DMS 273 treated with DMSO at 0.1 percent for 48 hours (cell line): ENCODE measurements around the gene FAM219B.
"Not testable (repeated sequence)": the region's sequence is repeated elsewhere in the genome, so short reads cannot be mapped to it uniquely, and the experiment has no call there.

ENCODE experiments used
- DNase-seq: peaks from one replicate; lab custom pipeline; 2025; lab: John Stamatoyannopoulos, UW

The FAM219B gene

DNA sequence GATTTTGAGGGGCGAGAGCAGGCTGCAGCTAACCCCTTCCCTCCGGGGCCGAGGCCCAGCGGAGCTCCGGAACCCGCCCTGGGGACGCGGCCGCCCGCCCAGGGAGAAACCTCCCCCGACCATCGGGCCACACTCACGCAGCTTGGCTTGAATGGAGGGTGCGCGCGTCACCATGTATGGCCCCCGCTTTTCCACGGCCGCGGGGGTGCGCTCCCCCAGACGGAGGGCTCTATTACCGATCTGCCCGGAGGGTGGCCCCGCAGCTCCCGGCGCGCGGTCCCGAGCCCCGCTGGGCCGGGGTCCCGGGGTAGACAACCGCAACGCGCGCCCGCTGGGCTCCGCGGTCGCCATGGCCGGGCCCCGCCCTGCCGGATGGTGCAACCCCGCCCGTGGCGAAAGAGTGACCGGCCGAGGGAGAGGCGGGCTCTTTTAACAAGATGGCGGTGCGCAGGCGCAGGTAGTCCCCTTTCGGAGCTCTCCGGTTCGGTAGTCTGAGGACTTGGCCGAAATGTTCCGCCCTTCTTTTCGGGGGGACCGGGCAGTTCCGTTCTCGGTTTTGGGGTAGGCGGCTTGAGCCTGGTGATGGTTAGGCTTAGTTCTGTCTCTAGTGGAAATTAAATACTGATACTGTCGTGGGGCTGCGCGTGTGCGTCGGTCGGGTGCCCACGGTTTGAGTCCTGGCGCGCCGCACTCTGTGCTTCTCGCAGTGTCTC is at the start of gene FAM219B:
Gene FAM219B (minus strand): TSS at position 402 of the 713 bp plus-strand sequence. CDS start 51 bp downstream, at position 351.
- DNase-seq, result peak; percentile 54

DNA sequence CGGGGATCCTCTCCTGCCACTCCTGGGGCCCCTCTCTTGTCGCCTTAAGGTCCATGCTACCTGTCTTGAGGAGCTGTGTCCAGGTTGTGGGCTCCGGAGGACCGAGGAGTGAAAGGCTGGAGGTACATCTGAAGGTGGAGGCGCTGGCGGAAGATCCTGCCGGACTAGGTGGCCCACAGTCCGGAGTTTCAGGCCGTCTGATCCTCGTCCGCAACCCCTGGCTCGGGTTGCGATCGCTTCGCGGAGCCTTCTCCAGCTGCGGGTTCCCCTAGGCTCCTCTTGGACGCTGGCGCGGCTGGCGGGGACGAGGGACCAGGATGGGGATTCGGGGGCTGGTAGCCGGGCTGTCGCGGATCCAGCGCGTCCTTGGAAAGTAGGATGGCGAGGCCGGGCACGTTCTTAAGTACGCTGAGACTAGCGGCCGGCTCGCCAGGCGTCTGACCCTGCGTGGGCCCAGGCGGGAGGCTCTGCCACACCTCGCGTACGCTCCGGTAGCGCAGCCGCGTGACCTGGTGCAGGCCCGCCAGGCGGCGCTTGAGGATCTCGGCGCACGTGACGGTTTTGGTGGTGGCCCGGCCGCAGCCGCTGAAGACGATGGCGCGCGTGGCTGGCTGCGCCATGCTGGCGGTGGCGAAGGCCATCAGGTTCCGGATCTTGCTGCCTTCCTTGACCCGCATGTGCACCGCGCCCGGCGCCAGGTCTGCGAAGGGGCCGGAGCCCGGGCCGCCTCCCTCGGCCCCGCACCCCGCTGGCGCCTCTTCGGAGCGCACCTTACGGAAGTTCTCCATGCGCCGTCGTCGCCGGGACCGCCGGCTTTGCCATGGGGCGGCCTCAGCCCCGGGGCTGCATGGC is 49.4 kb upstream of the FAM219B start:
- DNase-seq, result no peak

DNA sequence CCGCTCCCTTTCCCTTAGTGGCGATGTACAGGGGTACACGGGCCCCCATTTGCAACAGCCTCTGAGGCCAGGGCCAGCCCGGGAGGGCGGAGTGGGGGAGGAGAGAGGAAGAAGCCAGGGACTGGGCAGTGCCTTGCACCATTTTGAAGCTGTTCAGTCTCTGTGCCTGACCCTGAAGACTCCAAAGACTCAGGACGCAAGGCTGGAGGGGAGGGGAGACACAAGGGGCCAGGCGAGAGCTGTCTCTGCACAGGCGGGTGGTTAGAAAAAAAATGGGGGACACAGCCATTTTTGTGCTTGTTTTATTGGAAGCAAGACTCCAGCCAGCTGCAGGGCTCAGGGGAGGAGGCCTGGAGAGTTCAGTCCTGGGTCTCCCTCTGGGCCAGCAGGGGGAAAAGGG is 48.4 kb upstream of the FAM219B start:
- no peak for DNase-seq

DNA sequence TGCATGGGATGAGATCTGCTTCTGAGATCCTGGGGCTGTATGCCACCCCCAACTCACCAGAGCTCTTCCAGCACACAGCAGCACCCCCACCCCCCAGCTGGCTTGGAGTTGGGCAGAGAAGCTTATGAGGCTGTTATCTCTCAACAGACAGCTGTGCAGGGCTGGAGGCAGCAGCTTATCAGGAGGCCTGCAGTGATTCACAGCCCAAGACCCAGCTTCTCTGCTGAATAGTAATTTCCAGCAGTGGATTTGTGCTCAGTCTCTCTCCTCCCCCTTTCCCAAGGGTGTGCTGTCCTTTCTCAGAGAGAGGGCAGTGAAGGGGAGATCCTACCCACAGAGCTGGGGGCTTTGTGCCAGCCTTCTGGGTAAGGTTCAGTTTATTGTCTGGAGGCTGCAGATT is 47.9 kb upstream of the FAM219B start:
- DNase-seq, result peak; percentile 48

DNA sequence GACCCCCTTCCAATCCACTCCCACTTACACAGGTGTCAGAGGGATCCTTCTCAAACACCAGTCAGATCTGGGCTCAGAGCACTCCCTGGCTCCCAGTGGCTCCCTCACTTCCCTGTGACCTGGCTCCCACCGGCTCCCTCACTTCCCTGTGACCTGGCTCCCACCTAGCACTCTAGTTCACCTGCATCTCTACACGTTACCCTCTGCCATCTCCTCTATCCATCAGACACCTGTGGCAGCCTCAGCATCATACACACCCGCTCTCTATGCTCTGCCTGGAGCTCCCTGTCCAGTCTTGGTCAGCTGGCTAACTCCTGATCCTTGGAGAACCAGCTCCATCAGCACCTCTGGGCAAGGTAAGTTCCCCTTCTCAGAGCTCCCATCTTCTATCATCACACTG is 44.4 kb upstream of the FAM219B start:
- no peak for DNase-seq

GRCh38 chr15:74950078-74950908 is 43.6 kb upstream of the FAM219B start:
- no peak for DNase-seq

DNA sequence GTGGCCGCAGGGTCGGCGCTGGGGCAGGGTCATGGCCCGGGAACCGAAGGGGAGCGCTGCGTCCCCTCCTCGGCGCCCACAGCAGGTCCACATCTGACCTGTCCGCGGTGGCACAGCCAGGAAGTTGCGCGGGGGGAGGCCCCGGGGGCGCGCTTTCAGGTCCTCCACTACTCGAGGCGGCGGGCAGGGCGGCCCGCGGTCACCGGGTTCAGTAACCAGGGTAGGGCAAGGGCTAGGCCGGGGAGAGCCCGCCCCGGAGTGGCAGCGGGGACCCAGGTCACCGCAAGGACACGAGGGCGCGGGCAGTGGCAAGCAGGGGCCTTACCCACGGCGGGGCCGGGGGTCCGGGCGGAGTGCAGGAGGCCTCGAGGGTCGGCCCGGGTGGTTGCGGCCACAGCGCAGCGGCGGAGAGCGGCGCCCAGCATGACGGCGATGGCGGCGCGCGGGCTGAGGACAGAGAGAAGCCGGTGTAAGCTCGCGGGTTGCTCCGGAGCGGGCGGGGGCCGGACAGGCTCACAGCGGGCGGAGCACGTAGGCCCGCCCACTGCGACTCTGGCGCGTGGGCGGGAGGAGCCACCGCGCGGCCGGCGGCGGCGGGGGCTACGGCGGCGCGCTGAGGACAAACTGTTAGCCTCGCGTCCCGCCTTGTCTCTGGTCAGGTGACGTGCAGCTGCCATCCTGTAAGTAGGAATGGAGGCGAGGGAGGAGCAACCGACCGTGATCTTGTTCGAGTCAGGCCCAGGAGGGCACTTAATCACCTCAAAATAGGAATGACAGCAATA is 31.1 kb upstream of the FAM219B start, which contains the start of gene COX5A:
Gene COX5A (minus strand): TSS at position 484 of the 782 bp plus-strand sequence. CDS start 59 bp downstream, at position 425.
- DNase-seq, result peak; percentile 82

- DNase-seq, result no peak
These were observed 30.6 kb upstream of the FAM219B start for GRCh38 chr15:74937272-74937589.

- DNase-seq, result not testable (repeated sequence)
These were observed 28.5 kb upstream of the FAM219B start for GRCh38 chr15:74935193-74935592.

DNA sequence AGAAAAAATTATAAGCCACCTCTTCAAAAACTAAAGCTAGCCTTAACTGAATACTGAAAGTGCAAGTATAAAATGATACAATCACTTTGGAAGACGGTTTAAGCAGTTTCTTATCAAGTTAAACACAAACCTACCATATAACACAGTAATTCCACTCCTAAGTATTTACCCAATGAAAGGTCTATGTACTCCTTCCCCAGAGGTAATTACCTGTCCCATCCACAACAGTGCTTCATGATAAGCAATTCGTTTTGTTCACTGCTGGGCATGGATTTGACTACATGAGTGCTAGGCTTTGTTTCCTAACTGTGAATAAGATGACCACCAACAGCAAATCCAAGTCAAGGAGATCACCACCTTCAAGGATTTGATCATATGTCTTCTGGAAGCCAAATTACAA is 26.9 kb upstream of the FAM219B start:
- no peak for DNase-seq

GRCh38 chr15:74928771-74929198 is 22.1 kb upstream of the FAM219B start:
- DNase-seq, result no peak

- DNase-seq, result no peak
These were observed 17.9 kb upstream of the FAM219B start for GRCh38 chr15:74924525-74924924.

GRCh38 chr15:74920456-74920855 is 13.8 kb upstream of the FAM219B start:
- no peak for DNase-seq

GRCh38 chr15:74917676-74918075 is 11.0 kb upstream of the FAM219B start:
- DNase-seq, result no peak

DNA sequence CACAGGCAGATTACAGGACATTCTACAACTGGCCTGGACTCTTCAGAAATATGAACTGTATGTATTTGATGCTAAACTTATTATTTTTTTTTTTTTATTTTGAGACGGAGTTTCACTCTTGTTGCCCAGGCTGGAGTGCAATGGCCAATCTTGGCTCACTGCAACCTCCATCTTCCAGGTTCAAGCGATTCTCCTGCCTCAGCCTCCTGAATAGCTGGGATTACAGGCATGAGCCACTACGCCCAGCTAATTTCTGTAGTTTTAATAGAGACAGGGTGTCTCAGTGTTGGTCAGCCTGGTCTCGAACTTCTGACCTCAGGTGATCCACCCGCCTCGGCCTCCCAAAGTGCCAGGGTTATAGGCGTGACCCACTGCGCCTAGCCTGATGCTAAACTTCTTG is 7.1 kb upstream of the FAM219B start:
- not testable (repeated sequence) for DNase-seq

DNA sequence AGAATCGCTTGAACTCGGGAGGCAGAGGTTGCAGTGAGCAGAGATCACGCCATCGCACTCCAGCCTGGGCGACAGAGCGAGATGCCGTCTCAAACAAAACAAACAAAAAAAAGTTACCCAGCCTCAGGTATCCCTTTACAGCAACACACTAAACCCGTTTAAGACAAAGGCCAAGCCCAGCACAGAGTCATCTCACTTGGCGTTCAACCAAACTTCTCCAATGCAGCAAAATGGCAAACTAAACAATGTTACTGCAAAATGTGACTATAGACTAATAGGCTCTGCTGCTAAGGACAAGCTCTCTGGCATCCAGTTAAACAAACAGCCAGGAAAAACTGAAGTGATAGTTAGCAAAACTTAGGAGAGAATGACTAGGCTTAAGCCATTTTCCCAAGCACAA is 6.4 kb upstream of the FAM219B start:
- DNase-seq, result no peak

- DNase-seq, result no peak
These were observed 2.0 kb upstream of the FAM219B start for GRCh38 chr15:74908635-74909034.

- no peak for DNase-seq
These were observed 666 bp upstream of the FAM219B start for GRCh38 chr15:74907163-74907870.

- DNase-seq, result no peak
These were observed 593 bp downstream of the FAM219B start for GRCh38 chr15:74906067-74906449.

GRCh38 chr15:74904190-74904805 is 2.4 kb downstream of the FAM219B start:
- no peak for DNase-seq
